Calu3 (cell line): ENCODE measurements around the gene BCAN. TPM values are rescaled to one million over a fixed set of nuclear protein-coding genes. Genes with fewer than 3 reads are reported as not detected.

Experiments
- BruUV-seq: library from RNA; stranded (reverse); fragments of 400-500 nt; replicated peaks from 2 replicates; lab custom pipeline; 2021; lab: Mats Ljungman, UMichigan
- CTCF ChIA-PET: fragments of 300-600 bp; sonication (Branson Sonifier 250); formaldehyde crosslinking; loops from one replicate; lab custom pipeline; 2022; ENCODE audit warnings: antibody characterized with exemption; lab: Charles Lee
- DNase-seq: peaks from one replicate; pipeline ENCODE4 v3.0.0; 2022
- H3K27ac Mint-ChIP-seq: one replicate; pipeline ENCODE4 v1.8.0; 2022; ENCODE audit warnings: mixed read lengths; ENCODE audit not compliant: unreplicated experiment
- H3K27me3 Mint-ChIP-seq: one replicate; pipeline ENCODE4 v1.8.0; 2022; ENCODE audit warnings: mixed read lengths; ENCODE audit not compliant: unreplicated experiment
- H3K36me3 Mint-ChIP-seq: one replicate; pipeline ENCODE4 v1.8.0; 2022; ENCODE audit warnings: mild to moderate bottlenecking, moderate library complexity, mixed read lengths; ENCODE audit not compliant: insufficient read depth, unreplicated experiment
- H3K4me1 Mint-ChIP-seq: one replicate; pipeline ENCODE4 v1.8.0; 2022; ENCODE audit warnings: mild to moderate bottlenecking, low read depth, mixed read lengths; ENCODE audit not compliant: unreplicated experiment
- H3K4me3 Mint-ChIP-seq: one replicate; pipeline ENCODE4 v1.8.0; 2022; ENCODE audit warnings: mild to moderate bottlenecking, low read depth, moderate library complexity, mixed read lengths; ENCODE audit not compliant: unreplicated experiment
- H3K9me3 Mint-ChIP-seq: one replicate; pipeline ENCODE4 v1.8.0; 2022; ENCODE audit warnings: low read depth, mixed read lengths; ENCODE audit not compliant: unreplicated experiment
- intact Hi-C: fragments of 100-400 bp; cut with micrococcal nuclease; formaldehyde crosslinking; loops from one replicate; pipeline ENCODE4 v1.10.0; 2022; ENCODE audit not compliant: unreplicated experiment
- total RNA-seq: library from RNA; stranded (reverse); gene quantifications from 2 replicates; pipeline ENCODE4 v1.2.3, GENCODE V29; 2022
- TF ChIP-seq, protein P1 (sequence below): fragments of 200-600 bp; IDR thresholded peaks from one replicate; pipeline ENCODE4 v1.8.0; 2022; ENCODE audit warnings: antibody characterized with exemption; ENCODE audit not compliant: unreplicated experiment

Gene BCAN
- total RNA-seq, 1 experiment from 2014 or later, result not detected

DNA sequence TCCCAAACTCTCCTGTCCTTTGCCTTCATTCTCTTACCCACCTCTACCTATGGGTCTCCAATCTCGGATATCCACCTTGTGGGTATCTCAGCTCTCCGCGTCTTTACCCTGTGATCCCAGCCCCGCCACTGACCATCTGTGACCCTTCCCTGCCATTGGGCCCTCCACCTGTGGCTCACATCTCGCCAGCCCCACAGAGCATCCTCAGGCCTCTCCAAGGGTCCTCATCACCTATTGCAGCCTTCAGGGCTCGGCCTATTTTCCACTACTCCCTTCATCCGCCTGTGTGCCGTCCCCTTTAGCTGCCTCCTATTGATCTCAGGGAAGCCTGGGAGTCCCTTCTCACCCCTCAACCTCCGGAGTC lies 11.1 kb downstream of the BCAN start:
- no peak overlapping the region for H3K27ac Mint-ChIP-seq
- H3K9me3 Mint-ChIP-seq, result no peaks in the 10 kb centered on the region
- no peaks in the 10 kb centered on the region for H3K27me3 Mint-ChIP-seq
- H3K36me3 Mint-ChIP-seq, result peaks cover 37% of the 10 kb centered on the region
- TF ChIP-seq, protein P1, sequence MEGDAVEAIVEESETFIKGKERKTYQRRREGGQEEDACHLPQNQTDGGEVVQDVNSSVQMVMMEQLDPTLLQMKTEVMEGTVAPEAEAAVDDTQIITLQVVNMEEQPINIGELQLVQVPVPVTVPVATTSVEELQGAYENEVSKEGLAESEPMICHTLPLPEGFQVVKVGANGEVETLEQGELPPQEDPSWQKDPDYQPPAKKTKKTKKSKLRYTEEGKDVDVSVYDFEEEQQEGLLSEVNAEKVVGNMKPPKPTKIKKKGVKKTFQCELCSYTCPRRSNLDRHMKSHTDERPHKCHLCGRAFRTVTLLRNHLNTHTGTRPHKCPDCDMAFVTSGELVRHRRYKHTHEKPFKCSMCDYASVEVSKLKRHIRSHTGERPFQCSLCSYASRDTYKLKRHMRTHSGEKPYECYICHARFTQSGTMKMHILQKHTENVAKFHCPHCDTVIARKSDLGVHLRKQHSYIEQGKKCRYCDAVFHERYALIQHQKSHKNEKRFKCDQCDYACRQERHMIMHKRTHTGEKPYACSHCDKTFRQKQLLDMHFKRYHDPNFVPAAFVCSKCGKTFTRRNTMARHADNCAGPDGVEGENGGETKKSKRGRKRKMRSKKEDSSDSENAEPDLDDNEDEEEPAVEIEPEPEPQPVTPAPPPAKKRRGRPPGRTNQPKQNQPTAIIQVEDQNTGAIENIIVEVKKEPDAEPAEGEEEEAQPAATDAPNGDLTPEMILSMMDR, result no peak
- BruUV-seq, result no TSS peak
- CTCF ChIA-PET, result interaction anchor here (0.8 to 1.3 kb wide), 2 partner anchors 8 to 37 kb away, joined by 3 read pairs; no protein-coding TSS in a partner anchor
- no peak overlapping the region for H3K4me3 Mint-ChIP-seq
- no peak for DNase-seq
- intact Hi-C loops, result no loop called here
- peaks cover 17% of the 10 kb centered on the region for H3K4me1 Mint-ChIP-seq

GRCh38 chr1:156654700-156655099 lies 12.8 kb downstream of the BCAN start:
- CTCF ChIA-PET, result no interaction called here
- Mint-ChIP-seq H3K4me3 (no peak overlapping the region), H3K27me3 (no peaks in the 10 kb centered on the region), H3K36me3 (peaks cover 41% of the 10 kb centered on the region), H3K27ac (no peak overlapping the region), H3K4me1 (peaks cover 30% of the 10 kb centered on the region), H3K9me3 (no peaks in the 10 kb centered on the region)
- BruUV-seq, result no TSS peak
- TF ChIP-seq, protein P1, result no peak
- DNase-seq, result no peak
- intact Hi-C loops, result no loop called here

- CTCF ChIA-PET, result no interaction called here
- Mint-ChIP-seq H3K27ac (no peak overlapping the region), H3K4me1 (peaks cover 36% of the 10 kb centered on the region), H3K27me3 (no peaks in the 10 kb centered on the region), H3K4me3 (no peak overlapping the region), H3K36me3 (peaks cover 47% of the 10 kb centered on the region), H3K9me3 (no peaks in the 10 kb centered on the region)
- TF ChIP-seq, protein P1, result no peak
- DNase-seq, result no peak
- no TSS peak for BruUV-seq
- intact Hi-C loops, result no loop called here
These were observed 13.4 kb downstream of the BCAN start for GRCh38 chr1:156655151-156655903.

GRCh38 chr1:156655904-156656516 lies 14.1 kb downstream of the BCAN start:
- H3K27me3 Mint-ChIP-seq, result no peaks in the 10 kb centered on the region

More at GRCh38 chr1:156655904-156656516, 14.1 kb downstream of the BCAN start:
- DNase-seq, result no peak
- peaks cover 54% of the 10 kb centered on the region for H3K36me3 Mint-ChIP-seq
- H3K9me3 Mint-ChIP-seq, result no peaks in the 10 kb centered on the region
- H3K27ac Mint-ChIP-seq, result no peak overlapping the region
- H3K4me1 Mint-ChIP-seq, result peaks cover 41% of the 10 kb centered on the region
- intact Hi-C loops, result no loop called here
- CTCF ChIA-PET, result no interaction called here
- BruUV-seq, result no TSS peak
- TF ChIP-seq, protein P1, result no peak
- no peak overlapping the region for H3K4me3 Mint-ChIP-seq
